LNCAP (cell line): ENCODE data around the gene PRDX4.

ENCODE experiments used
- TF ChIP-seq, protein P1 (sequence below): fragments of 450-650 bp; IDR thresholded peaks from 2 replicates; pipeline ENCODE4 v1.5.1; 2017; ENCODE audit warnings: mild to moderate bottlenecking

The PRDX4 gene

DNA sequence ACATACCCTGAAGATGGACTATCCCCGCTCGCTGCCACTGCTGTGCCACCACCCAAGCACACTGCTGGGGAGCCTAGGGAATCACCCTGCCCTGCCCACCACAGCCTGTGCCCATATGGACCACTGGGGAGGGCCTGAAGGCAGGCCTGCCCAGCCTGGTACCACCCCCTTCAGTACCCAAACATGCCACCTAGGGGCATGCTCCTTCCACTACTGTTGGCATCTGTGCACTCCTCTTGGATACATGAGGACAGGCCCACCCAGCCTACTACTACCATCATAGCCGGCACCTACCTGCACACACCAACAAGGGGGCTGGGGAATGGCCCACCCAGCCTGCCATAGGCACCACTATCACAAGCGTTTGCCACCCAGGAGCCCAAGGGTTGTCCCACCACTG lies 30.1 kb upstream of the PRDX4 start:
- TF ChIP-seq, protein P1, sequence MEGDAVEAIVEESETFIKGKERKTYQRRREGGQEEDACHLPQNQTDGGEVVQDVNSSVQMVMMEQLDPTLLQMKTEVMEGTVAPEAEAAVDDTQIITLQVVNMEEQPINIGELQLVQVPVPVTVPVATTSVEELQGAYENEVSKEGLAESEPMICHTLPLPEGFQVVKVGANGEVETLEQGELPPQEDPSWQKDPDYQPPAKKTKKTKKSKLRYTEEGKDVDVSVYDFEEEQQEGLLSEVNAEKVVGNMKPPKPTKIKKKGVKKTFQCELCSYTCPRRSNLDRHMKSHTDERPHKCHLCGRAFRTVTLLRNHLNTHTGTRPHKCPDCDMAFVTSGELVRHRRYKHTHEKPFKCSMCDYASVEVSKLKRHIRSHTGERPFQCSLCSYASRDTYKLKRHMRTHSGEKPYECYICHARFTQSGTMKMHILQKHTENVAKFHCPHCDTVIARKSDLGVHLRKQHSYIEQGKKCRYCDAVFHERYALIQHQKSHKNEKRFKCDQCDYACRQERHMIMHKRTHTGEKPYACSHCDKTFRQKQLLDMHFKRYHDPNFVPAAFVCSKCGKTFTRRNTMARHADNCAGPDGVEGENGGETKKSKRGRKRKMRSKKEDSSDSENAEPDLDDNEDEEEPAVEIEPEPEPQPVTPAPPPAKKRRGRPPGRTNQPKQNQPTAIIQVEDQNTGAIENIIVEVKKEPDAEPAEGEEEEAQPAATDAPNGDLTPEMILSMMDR, result no peak

- TF ChIP-seq, protein P1, result no peak
Observed at GRCh38 chrX:23643020-23643419, 24.3 kb upstream of the PRDX4 start.

- TF ChIP-seq, protein P1, result no peak
Observed at GRCh38 chrX:23644744-23645143, 22.5 kb upstream of the PRDX4 start.

- TF ChIP-seq, protein P1, result no peak
Observed at GRCh38 chrX:23656091-23656490, 11.2 kb upstream of the PRDX4 start.

GRCh38 chrX:23656684-23657083 lies 10.6 kb upstream of the PRDX4 start:
- TF ChIP-seq, protein P1, result no peak

- TF ChIP-seq, protein P1, result no peak
Observed at GRCh38 chrX:23659339-23659738, 8.0 kb upstream of the PRDX4 start.

DNA sequence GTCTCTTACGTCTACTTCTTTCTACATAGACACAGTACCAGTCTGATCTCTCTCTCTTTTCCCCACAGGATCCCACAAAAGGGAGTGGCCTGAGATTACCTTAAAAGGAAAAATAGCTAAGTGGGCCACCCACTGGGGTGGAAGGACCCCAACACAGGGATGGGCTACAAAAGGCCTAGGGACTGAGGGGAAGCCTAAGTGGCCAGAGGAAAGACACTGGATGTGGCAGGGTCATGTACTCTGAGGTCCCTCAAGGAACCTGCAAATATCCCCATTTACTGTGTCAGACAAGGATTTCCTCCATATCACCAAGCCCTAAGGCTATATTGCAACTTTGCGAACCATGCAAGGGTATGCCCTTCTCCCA lies 6.5 kb upstream of the PRDX4 start:
- TF ChIP-seq, protein P1, result no peak

DNA sequence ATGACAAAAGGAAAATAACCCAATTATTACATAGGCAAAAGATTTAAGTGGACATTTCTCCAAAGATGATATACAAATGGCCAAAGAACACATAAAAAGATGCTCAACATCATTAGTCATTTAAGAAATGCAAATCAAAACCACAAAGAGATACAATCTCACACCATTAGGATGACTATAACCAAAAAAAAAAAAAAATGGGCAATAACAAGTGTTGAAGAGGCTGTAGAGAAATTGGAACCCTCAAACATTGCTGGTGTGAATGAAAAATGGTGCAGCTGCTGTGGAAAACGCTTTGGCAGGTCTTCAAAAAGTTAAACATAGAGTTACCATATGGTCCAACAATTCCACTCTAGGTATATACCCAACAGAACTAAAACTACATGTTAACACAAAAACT lies 5.6 kb upstream of the PRDX4 start:
- TF ChIP-seq, protein P1, result no peak
